GM12878 (cell line): Measurements from ENCODE around the gene SLC35G6. TPM values are rescaled to one million over a fixed set of nuclear protein-coding genes. Genes with fewer than 3 reads are reported as not detected.
A peak's percentile ranks its signal among the peaks of the same experiment; 100 is the strongest.

Experiments used
- ATAC-seq: fragments of 200-7000 bp; cut with Tn5 transposase; 3 replicates; pipeline ENCODE4 v1.9.1; 2020; ENCODE audit warnings: mild to moderate bottlenecking, moderate library complexity
- BruUV-seq: library from RNA; stranded (reverse); fragments of 400-500 nt; replicated peaks from 2 replicates; lab custom pipeline; 2021; lab: Mats Ljungman, UMichigan
- CTCF ChIA-PET: fragments of 300-600 bp; sonication (Branson Sonifier 250); formaldehyde crosslinking; extraction: SDS; loops from one replicate; lab custom pipeline; 2021; ENCODE audit warnings: inconsistent platforms; lab: Yijun Ruan, JAX
- POLR2A ChIA-PET: fragments of 350-600 bp; formaldehyde crosslinking; extraction: SDS; loops from one replicate; lab custom pipeline; 2021; ENCODE audit warnings: inconsistent platforms; lab: Charles Lee
- RAD21 ChIA-PET: fragments of 300-600 bp; sonication (Branson Sonifier 250); formaldehyde crosslinking; loops from one replicate; lab custom pipeline; 2023; ENCODE audit warnings: antibody characterized with exemption; ENCODE audit not compliant: unreplicated experiment; lab: Charles Lee
- SMC1A ChIA-PET: fragments of 300-600 bp; sonication (Branson Sonifier 250); formaldehyde crosslinking; loops from one replicate; lab custom pipeline; 2023; ENCODE audit not compliant: unreplicated experiment, uncharacterized antibody; lab: Charles Lee
- DNase-seq: peaks from one replicate; pipeline ENCODE4 v3.0.0-alpha.2; 2011; ENCODE audit warnings: low read depth, low spot score
- FAIRE-seq: peaks from 3 replicates; lab custom pipeline; 2011; peaks lifted over from hg19 to GRCh38; lab: Jason Lieb, UNC
- H2AFZ ChIP-seq: 2 replicates; pipeline ENCODE4 v1.6.0; 2011; ENCODE audit warnings: low read depth, low read length, control low read depth; ENCODE audit not compliant: control insufficient read depth
- H3K27ac ChIP-seq: 2 replicates; pipeline ENCODE4 v1.5.1; 2011; ENCODE audit warnings: control low read depth; ENCODE audit not compliant: control insufficient read depth, insufficient read depth
- H3K27me3 ChIP-seq, 2 experiments: replicated peaks in 1 of 2; 2 replicates each; pipeline versions ENCODE4 v1.6.0 to v1.6.1; 2011; ENCODE audit warnings: low read length in 1 of 2; ENCODE audit not compliant: control insufficient read depth in 2 of 2, insufficient read depth in 2 of 2
- H3K36me3 ChIP-seq, 2 experiments: 2 replicates each; pipeline ENCODE4 v1.5.1; 2011; ENCODE audit warnings: low read length in 1 of 2; ENCODE audit not compliant: control insufficient read depth in 2 of 2, insufficient read depth in 2 of 2
- H3K4me1 ChIP-seq: 2 replicates; pipeline ENCODE4 v1.6.1; 2011; ENCODE audit warnings: mild to moderate bottlenecking, low read length, moderate library complexity, mixed read lengths; ENCODE audit not compliant: control insufficient read depth, insufficient read depth
- H3K4me2 ChIP-seq: 2 replicates; pipeline ENCODE4 v1.6.0; 2011; ENCODE audit warnings: control low read depth; ENCODE audit not compliant: control insufficient read depth, insufficient read depth
- H3K4me3 ChIP-seq: fragments of 200-600 bp; sonication (generic); 2 replicates; pipeline ENCODE4 v1.5.1; 2016
- H3K79me2 ChIP-seq: 2 replicates; pipeline ENCODE4 v1.6.0; 2011; ENCODE audit warnings: low read length; ENCODE audit not compliant: control insufficient read depth, insufficient read depth
- H3K9ac ChIP-seq: 2 replicates; pipeline ENCODE4 v1.8.0; 2011; ENCODE audit warnings: low read length, control low read depth, mixed read lengths; ENCODE audit not compliant: control insufficient read depth, insufficient read depth
- H3K9me3 ChIP-seq: replicated peaks from 3 replicates; pipeline ENCODE4 v1.5.1; 2011; ENCODE audit warnings: mild to moderate bottlenecking, low read length; ENCODE audit not compliant: control insufficient read depth, insufficient read depth
- H4K20me1 ChIP-seq: 2 replicates; pipeline ENCODE4 v1.6.0; 2011; ENCODE audit not compliant: control insufficient read depth, insufficient read depth
- ATF7 ChIP-seq: fragments of 450-650 bp; IDR thresholded peaks from 2 replicates; pipeline ENCODE4 v1.6.1; 2016; ENCODE audit warnings: low read depth, mild to moderate bottlenecking
- DPF2 ChIP-seq: fragments of 450-650 bp; IDR thresholded peaks from 2 replicates; pipeline ENCODE4 v1.6.1; 2017; ENCODE audit warnings: mild to moderate bottlenecking
- EED ChIP-seq: sonication (generic); IDR thresholded peaks from 2 replicates; pipeline ENCODE4 v1.6.1; 2016; ENCODE audit warnings: antibody characterized with exemption, low read depth
- ESRRA ChIP-seq: IDR thresholded peaks from 2 replicates; pipeline ENCODE4 v1.6.1; 2012; ENCODE audit warnings: mild to moderate bottlenecking, low read length, improper control_type of control experiment
- IKZF2 ChIP-seq, 2 experiments: fragments of 450-650 bp; IDR thresholded peaks; 2 replicates each; pipeline ENCODE4 v1.6.1; 2017; ENCODE audit warnings: mild to moderate bottlenecking in 2 of 2, moderate library complexity in 2 of 2
- MEF2B ChIP-seq: fragments of 450-650 bp; IDR thresholded peaks from 2 replicates; pipeline ENCODE4 v1.6.1; 2018; ENCODE audit warnings: mild to moderate bottlenecking, moderate library complexity; ENCODE audit not compliant: partially characterized antibody, poor library complexity, severe bottlenecking
- MYB ChIP-seq: fragments of 150-350 bp; IDR thresholded peaks from 2 replicates; pipeline ENCODE4 v1.6.1; 2014; ENCODE audit warnings: mild to moderate bottlenecking, low read depth, low read length, borderline replicate concordance
- MYC ChIP-seq: IDR thresholded peaks from 2 replicates; pipeline ENCODE4 v1.6.1; 2011; ENCODE audit warnings: mild to moderate bottlenecking, low read length, moderate library complexity, inconsistent platforms; ENCODE audit not compliant: insufficient read depth, insufficient replicate concordance, insufficient read length, severe bottlenecking
- PAX5 ChIP-seq: IDR thresholded peaks from 2 replicates; pipeline ENCODE4 v1.6.1; 2011; ENCODE audit warnings: low read depth, low read length, borderline replicate concordance
- PML ChIP-seq: IDR thresholded peaks from 2 replicates; pipeline ENCODE4 v1.6.1; 2012; ENCODE audit warnings: low read length, inconsistent platforms
- RUNX3 ChIP-seq: IDR thresholded peaks from 2 replicates; pipeline ENCODE4 v1.6.1; 2012; ENCODE audit warnings: low read length, inconsistent platforms
- ZNF24 ChIP-seq: fragments of 450-650 bp; IDR thresholded peaks from 2 replicates; pipeline ENCODE4 v1.6.1; 2017; ENCODE audit warnings: antibody characterized with exemption, mild to moderate bottlenecking
- WGBS: methylation state at CpG from one replicate; pipeline ENCODE4 v1.1.6; 2016; ENCODE audit warnings: low lambda C conversion rate; ENCODE audit not compliant: insufficient replicate concordance, insufficient coverage; ENCODE audit errors: missing lambda C conversion rate; 5-methylcytosine and 5-hydroxymethylcytosine counted together
- in situ Hi-C: fragments of 300-500 bp; cut with MboI; formaldehyde crosslinking; loops from 9 replicates; pipeline ENCODE4 v1.14.3; 2018; ENCODE audit warnings: mixed read lengths
- intact Hi-C: fragments of 100-400 bp; cut with micrococcal nuclease; formaldehyde crosslinking; loops from one replicate; pipeline ENCODE4 v1.14.2; 2022; ENCODE audit not compliant: unreplicated experiment
- polyA plus RNA-seq, 11 experiments: library from polyadenylated mRNA; depleted of rRNA in 4 of 11; unstranded in 6 of 11; stranded (reverse) in 5 of 11; fragments of >200 nt; fragmentation: Nextera tagmentation in 4 of 11; fragmentation: Illumina TruSeq in 1 of 11; extraction: Ambion mirVana in 4 of 11; extraction: Trizol in 1 of 11; gene quantifications; 1 replicate in 1 of 11; 2 replicates in 10 of 11; pipeline versions ENCODE4 v1.2.1 to v1.2.3, GENCODE V29; 2011 to 2016; ENCODE audit warnings: inconsistent platforms in 2 of 11, missing spikeins in 2 of 11, low read depth in 1 of 11
- total RNA-seq, 4 experiments: library from RNA; depleted of rRNA in 3 of 4; stranded (reverse); fragments of >200 nt in 3 of 4; fragmentation: Illumina TruSeq in 1 of 4; extraction: Trizol in 1 of 4; gene quantifications; 2 replicates each; pipeline versions ENCODE4 v1.2.1 to v1.2.3, GENCODE V29; 2013 to 2021
- TF ChIP-seq, protein P1 (sequence below): fragments of 450-650 bp; conservative IDR thresholded peaks from 2 replicates; pipeline ENCODE4 v1.6.1; 2017; ENCODE audit warnings: mild to moderate bottlenecking, moderate library complexity
- TF ChIP-seq, protein P2 (sequence below): fragments of 450-650 bp; IDR thresholded peaks from 2 replicates; pipeline ENCODE4 v1.6.1; 2016; ENCODE audit warnings: mild to moderate bottlenecking
- TF ChIP-seq, protein P3 (sequence below): fragments of 450-650 bp; formaldehyde crosslinking; IDR thresholded peaks from 2 replicates; pipeline ENCODE4 v1.4.0; 2022; ENCODE audit warnings: mild to moderate bottlenecking, moderate library complexity

The SLC35G6 gene
- total and polyA plus RNA-seq, 10 of the 15 experiments (the other 5 are each of a cell fraction or from before 2014, with no cell fraction given), result 0.20 TPM; not detected in 9

DNA sequence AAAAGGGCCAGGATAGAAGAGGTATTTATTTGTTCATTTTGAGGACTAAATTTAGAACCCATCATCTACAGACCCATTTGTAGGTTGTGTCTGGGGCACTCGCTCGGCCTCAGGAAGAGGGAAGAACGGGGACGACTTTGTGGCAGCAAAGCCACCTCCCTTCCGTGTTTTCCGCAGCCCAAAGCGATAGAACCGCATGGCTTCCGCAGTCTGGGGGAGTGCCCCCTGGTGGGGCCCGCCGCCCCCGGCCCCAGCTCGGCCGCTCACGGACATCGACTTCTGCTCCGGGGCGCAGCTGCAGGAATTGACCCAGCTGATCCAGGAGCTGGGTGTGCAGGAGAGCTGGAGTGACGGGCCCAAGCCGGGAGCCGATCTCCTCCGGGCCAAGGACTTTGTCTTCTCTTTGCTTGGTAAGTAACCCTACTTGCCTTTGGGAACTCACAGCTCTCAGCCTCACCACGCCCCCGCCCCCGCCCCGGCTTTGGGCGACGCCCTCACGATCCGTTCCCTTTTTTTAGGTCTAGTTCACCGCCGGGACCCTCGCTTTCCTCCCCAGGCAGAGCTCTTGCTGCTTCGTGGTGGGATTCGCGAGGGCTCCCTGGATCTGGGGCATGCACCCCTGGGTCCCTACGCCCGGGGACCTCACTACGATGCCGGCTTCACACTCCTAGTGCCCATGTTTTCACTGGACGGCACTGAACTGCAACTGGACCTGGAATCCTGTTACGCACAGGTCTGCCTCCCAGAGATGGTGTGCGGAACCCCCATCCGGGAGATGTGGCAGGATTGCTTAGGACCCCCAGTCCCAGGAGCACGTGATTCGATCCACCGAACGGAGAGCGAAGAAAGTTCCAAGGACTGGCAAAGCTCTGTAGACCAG, 45.3 kb upstream of the SLC35G6 start:
- DNase-seq (no peak), FAIRE-seq (no peak), ATAC-seq (peak; percentile 49)
- Histone ChIP-seq H3K79me2 (peaks cover 6% of the 10 kb centered on the region), H3K4me3 (peak overlapping the region; percentile 78), H3K9me3 (no peaks in the 10 kb centered on the region), H3K27me3 (peaks cover 0 to 4% of the 10 kb centered on the region in 2 experiments; a peak in 1 of 4 replicates), H3K4me2 (peak overlapping the region; percentile 85), H3K4me1 (peaks cover 26% of the 10 kb centered on the region), H2AFZ (peak overlapping the region; percentile 91), H3K36me3 (no peaks in the 10 kb centered on the region), H4K20me1 (no peaks in the 10 kb centered on the region), H3K27ac (peak overlapping the region; percentile 60), H3K9ac (peak overlapping the region; percentile 64)
- TSS peak; percentile 90 for BruUV-seq
- in situ Hi-C loops (no loop called here), intact Hi-C loops (loop anchor here (1.0 to 10.0 kb wide), 6 partner anchors 19 to 391 kb away; partner anchors contain the start of genes KCTD11, SENP3, SLC16A11 and TMEM256)
- RAD21 ChIA-PET, result interaction anchor here (0.6 to 3.0 kb wide), 22 partner anchors 9 to 252 kb away, joined by 3 to 21 read pairs (median 5); partner anchors contain the start of genes ACAP1, CD68, CHRNB1 and FXR2
- 16% methylated on average over 49 of the region's 49 CpGs for WGBS
- CTCF ChIA-PET, result interaction anchor here (0.6 to 3.4 kb wide), 27 partner anchors 10 to 769 kb away, joined by 3 to 58 read pairs (median 4); partner anchors contain the start of genes ACAP1, ATP1B2, CHRNB1 and FXR2
- SMC1A ChIA-PET, result interaction anchor here (0.6 to 3.4 kb wide), 11 partner anchors 38 to 297 kb away, joined by 3 to 35 read pairs (median 5); partner anchors contain the start of genes NEURL4, TNFSF13, TP53 and WRAP53
- POLR2A ChIA-PET, result interaction anchor here (0.8 to 8.2 kb wide), 20 partner anchors 8 to 251 kb away, joined by 3 to 63 read pairs (median 6); partner anchors contain the start of genes ACAP1, CD68, CHRNB1 and NEURL4
- TF ChIP-seq, protein P1, sequence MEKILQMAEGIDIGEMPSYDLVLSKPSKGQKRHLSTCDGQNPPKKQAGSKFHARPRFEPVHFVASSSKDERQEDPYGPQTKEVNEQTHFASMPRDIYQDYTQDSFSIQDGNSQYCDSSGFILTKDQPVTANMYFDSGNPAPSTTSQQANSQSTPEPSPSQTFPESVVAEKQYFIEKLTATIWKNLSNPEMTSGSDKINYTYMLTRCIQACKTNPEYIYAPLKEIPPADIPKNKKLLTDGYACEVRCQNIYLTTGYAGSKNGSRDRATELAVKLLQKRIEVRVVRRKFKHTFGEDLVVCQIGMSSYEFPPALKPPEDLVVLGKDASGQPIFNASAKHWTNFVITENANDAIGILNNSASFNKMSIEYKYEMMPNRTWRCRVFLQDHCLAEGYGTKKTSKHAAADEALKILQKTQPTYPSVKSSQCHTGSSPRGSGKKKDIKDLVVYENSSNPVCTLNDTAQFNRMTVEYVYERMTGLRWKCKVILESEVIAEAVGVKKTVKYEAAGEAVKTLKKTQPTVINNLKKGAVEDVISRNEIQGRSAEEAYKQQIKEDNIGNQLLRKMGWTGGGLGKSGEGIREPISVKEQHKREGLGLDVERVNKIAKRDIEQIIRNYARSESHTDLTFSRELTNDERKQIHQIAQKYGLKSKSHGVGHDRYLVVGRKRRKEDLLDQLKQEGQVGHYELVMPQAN, result peak; percentile 61
- TF ChIP-seq MYC (no peak), MEF2B (peak; percentile 12), ZNF24 (no peak), DPF2 (0 out of 2 replicates have a peak, but pooled peaks have one; percentile 28), EED (0 out of 2 replicates have a peak, but pooled peaks have one; percentile 19), IKZF2 (IDR thresholded peaks at IDR 0.05) (0 out of 4 replicates have a peak, but pooled peaks have one; percentile 21 to 46), RUNX3 (peak; percentile 51), PAX5 (no peak), ATF7 (no peak), PML (0 out of 2 replicates have a peak, but pooled peaks have one; percentile 22), ESRRA (no peak), MYB (no peak)
- TF ChIP-seq, protein P2, sequence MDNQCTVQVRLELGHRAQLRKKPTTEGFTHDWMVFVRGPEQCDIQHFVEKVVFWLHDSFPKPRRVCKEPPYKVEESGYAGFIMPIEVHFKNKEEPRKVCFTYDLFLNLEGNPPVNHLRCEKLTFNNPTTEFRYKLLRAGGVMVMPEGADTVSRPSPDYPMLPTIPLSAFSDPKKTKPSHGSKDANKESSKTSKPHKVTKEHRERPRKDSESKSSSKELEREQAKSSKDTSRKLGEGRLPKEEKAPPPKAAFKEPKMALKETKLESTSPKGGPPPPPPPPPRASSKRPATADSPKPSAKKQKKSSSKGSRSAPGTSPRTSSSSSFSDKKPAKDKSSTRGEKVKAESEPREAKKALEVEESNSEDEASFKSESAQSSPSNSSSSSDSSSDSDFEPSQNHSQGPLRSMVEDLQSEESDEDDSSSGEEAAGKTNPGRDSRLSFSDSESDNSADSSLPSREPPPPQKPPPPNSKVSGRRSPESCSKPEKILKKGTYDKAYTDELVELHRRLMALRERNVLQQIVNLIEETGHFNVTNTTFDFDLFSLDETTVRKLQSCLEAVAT, result peak; percentile 65
- TF ChIP-seq, protein P3, sequence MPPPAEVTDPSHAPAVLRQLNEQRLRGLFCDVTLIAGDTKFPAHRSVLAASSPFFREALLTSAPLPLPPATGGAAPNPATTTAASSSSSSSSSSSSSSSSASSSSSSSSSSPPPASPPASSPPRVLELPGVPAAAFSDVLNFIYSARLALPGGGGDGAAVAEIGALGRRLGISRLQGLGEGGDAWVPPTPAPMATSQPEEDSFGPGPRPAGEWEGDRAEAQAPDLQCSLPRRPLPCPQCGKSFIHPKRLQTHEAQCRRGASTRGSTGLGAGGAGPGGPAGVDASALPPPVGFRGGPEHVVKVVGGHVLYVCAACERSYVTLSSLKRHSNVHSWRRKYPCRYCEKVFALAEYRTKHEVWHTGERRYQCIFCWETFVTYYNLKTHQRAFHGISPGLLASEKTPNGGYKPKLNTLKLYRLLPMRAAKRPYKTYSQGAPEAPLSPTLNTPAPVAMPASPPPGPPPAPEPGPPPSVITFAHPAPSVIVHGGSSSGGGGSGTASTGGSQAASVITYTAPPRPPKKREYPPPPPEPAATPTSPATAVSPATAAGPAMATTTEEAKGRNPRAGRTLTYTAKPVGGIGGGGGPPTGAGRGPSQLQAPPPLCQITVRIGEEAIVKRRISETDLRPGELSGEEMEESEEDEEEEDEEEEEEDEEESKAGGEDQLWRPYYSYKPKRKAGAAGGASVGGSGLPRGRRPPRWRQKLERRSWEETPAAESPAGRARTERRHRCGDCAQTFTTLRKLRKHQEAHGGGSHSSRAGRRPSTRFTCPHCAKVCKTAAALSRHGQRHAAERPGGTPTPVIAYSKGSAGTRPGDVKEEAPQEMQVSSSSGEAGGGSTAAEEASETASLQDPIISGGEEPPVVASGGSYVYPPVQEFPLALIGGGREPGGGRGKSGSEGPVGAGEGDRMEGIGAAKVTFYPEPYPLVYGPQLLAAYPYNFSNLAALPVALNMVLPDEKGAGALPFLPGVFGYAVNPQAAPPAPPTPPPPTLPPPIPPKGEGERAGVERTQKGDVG (CRISPR knock-in tag), result no peak
